Nephron progenitor cell (in vitro differentiated cells): ENCODE data around the gene SPG7.

Experiments used
- DNase-seq: peaks from one replicate; pipeline ENCODE4 v3.0.0; 2021
- H3K27ac Mint-ChIP-seq: 2 replicates; pipeline ENCODE4 v1.8.0; 2021; ENCODE audit warnings: mild to moderate bottlenecking, moderate library complexity, mixed read lengths
- H3K27me3 Mint-ChIP-seq: 2 replicates; pipeline ENCODE4 v1.8.0; 2021; ENCODE audit warnings: mild to moderate bottlenecking, low read depth, mixed read lengths; ENCODE audit not compliant: poor library complexity
- H3K36me3 Mint-ChIP-seq: 2 replicates; pipeline ENCODE4 v1.8.0; 2021; ENCODE audit warnings: low read depth, mixed read lengths
- H3K4me1 Mint-ChIP-seq: 2 replicates; pipeline ENCODE4 v1.8.0; 2021; ENCODE audit warnings: mixed read lengths
- H3K4me3 Mint-ChIP-seq: 2 replicates; pipeline ENCODE4 v1.8.0; 2021; ENCODE audit warnings: mild to moderate bottlenecking, moderate library complexity, mixed read lengths
- H3K9me3 Mint-ChIP-seq: 2 replicates; pipeline ENCODE4 v1.8.0; 2021; ENCODE audit warnings: mild to moderate bottlenecking, moderate library complexity, mixed read lengths
- CTCF ChIP-seq: fragments of 200-600 bp; sonication (generic); IDR thresholded peaks from 2 replicates; pipeline ENCODE4 v1.5.0; 2021; ENCODE audit warnings: antibody characterized with exemption

The SPG7 gene

DNA sequence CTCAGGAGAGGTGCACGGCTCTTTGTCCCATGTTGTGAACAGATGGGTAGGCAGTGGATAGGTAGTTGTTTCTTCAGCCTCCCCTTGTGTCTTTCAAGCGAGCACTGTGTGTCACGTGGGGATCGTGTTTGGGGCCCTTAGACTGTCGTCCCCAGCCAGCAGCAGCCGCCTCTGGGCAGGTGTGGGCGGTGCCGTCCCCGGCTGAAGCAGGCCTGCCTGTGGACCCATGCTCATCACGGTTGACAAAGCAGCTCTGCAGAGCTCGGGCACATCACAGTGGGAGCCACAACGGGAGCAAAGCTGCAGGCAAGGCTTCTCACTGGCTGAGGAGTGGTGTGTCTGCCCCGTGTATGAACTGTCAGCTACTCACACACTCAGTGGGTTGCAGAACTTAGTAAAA is 47.6 kb downstream of the SPG7 start:
- Mint-ChIP-seq H3K4me3 (no peak overlapping the region), H3K36me3 (peaks cover 41% of the 10 kb centered on the region), H3K27me3 (no peaks in the 10 kb centered on the region), H3K9me3 (no peaks in the 10 kb centered on the region), H3K27ac (peak overlapping the region; percentile 74), H3K4me1 (peaks cover 23% of the 10 kb centered on the region)
- TF ChIP-seq CTCF = no peak
- DNase-seq = no peak

GRCh38 chr16:89556750-89557689 is 48.8 kb downstream of the SPG7 start:
- H3K4me1 Mint-ChIP-seq = peaks cover 29% of the 10 kb centered on the region
- no peaks in the 10 kb centered on the region for H3K9me3 Mint-ChIP-seq
- peak; percentile 89 for DNase-seq
- peaks cover 1% of the 10 kb centered on the region for H3K27me3 Mint-ChIP-seq
- peak; percentile 67 for TF ChIP-seq CTCF
- peak overlapping the region; percentile 98 for H3K27ac Mint-ChIP-seq
- peaks cover 42% of the 10 kb centered on the region for H3K36me3 Mint-ChIP-seq
- H3K4me3 Mint-ChIP-seq = peak overlapping the region; percentile 44

- no peak for DNase-seq
- H3K4me1 Mint-ChIP-seq = peaks cover 38% of the 10 kb centered on the region
- H3K4me3 Mint-ChIP-seq = peak overlapping the region; percentile 44
- H3K9me3 Mint-ChIP-seq = no peaks in the 10 kb centered on the region
- H3K36me3 Mint-ChIP-seq = peaks cover 42% of the 10 kb centered on the region
- peak overlapping the region; percentile 98 for H3K27ac Mint-ChIP-seq
- no peak for TF ChIP-seq CTCF
- H3K27me3 Mint-ChIP-seq = peaks cover 5% of the 10 kb centered on the region
These were observed 49.7 kb downstream of the SPG7 start for GRCh38 chr16:89557690-89558490.

DNA sequence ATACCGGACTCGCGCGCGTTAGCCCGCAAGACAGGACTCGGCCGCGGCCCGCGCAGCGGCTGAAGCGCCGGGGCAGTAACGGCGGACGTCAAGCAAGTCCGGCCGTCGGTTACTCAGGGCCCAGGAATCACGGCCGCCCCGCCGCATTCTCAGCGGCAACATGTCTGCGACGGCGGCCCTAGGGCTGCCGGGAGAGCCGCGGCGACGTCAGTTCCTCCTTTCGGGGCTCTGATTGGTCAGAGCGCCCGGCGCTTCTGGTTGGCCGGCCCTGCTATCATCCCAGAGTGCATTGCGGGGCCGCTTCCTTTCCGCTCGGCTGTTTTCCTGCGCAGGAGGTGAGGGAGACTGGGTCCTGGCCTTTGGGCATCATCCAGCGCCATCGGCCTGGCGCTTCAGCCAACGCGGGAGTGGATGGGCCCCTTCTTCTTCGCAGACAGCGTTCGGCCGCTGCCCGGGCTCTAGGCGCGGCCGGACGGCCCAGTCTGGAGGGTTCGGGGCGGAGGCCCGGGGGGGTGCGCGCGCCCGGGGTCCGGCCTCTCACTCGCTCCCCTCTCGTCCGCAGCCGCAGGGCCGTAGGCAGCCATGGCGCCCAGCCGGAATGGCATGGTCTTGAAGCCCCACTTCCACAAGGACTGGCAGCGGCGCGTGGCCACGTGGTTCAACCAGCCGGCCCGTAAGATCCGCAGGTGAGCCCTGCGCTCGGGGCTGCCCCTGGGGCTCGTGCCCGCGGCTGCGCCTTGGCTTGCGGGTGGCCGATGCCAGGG is 52.4 kb downstream of the SPG7 start, which contains the start of gene RPL13:
RPL13 (plus strand) TSS at position 305 of the 764 bp plus-strand sequence; CDS start at position 583, 278 bp downstream.
- Mint-ChIP-seq H3K36me3 (peaks cover 46% of the 10 kb centered on the region), H3K4me1 (peaks cover 60% of the 10 kb centered on the region), H3K27me3 (peaks cover 5% of the 10 kb centered on the region), H3K9me3 (no peaks in the 10 kb centered on the region), H3K4me3 (peak within 1 kb of the TSS; percentile 95), H3K27ac (peak within 1 kb of the TSS; percentile 99)
- peak; percentile 90 for DNase-seq
- TF ChIP-seq CTCF = no peak

- Mint-ChIP-seq H3K9me3 (no peaks in the 10 kb centered on the region), H3K36me3 (peaks cover 38% of the 10 kb centered on the region), H3K27me3 (peaks cover 5% of the 10 kb centered on the region), H3K4me1 (peaks cover 63% of the 10 kb centered on the region), H3K27ac (peak overlapping the region; percentile 96), H3K4me3 (peak overlapping the region; percentile 87)
- peak; percentile 51 for DNase-seq
- TF ChIP-seq CTCF = no peak
These were observed 53.1 kb downstream of the SPG7 start for GRCh38 chr16:89561142-89561883.
